ENCODE data around the gene OPRD1.

The OPRD1 gene

DNA sequence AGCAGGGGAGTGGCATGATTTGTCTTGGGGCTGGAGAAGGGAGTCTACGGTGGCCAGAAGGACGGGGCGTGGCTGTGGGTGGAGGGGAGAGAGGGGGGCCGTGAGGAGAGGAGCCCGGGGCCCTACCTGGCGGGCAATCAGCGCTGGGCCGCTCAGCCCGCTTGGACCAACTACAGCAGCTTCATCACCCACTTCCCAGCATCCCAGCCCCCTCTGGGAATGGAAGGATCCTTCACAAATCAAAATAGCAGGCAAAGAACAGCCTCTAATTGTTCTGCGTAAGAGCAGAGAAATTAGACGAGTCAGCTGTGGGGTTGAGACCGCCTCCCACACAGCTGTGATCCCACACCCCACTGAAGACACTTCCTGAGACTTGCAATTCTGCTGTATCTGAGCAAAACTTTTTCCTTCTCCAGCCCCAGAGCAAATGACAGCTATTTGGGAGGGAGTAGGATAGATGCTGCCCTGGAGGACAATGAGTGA, 43.5 kb downstream of the OPRD1 start:
- H3K9me3 ChIP-seq (ENCODE audit: insufficient read depth, low read depth, low read length), result no peaks in the 10 kb centered on the region
- no peak overlapping the region for H2AFZ ChIP-seq (ENCODE audit: low read length)
- H3K36me3 ChIP-seq (ENCODE audit: insufficient read depth, low read length), result no peaks in the 10 kb centered on the region
- no peaks in the 10 kb centered on the region for H3K27me3 ChIP-seq (ENCODE audit: insufficient read depth, low read length, poor library complexity, severe bottlenecking)
- no peak for TF ChIP-seq EZH2phosphoT487 (IDR thresholded peaks at IDR 0.05; ENCODE audit: borderline replicate concordance)
- TF ChIP-seq, protein P1, sequence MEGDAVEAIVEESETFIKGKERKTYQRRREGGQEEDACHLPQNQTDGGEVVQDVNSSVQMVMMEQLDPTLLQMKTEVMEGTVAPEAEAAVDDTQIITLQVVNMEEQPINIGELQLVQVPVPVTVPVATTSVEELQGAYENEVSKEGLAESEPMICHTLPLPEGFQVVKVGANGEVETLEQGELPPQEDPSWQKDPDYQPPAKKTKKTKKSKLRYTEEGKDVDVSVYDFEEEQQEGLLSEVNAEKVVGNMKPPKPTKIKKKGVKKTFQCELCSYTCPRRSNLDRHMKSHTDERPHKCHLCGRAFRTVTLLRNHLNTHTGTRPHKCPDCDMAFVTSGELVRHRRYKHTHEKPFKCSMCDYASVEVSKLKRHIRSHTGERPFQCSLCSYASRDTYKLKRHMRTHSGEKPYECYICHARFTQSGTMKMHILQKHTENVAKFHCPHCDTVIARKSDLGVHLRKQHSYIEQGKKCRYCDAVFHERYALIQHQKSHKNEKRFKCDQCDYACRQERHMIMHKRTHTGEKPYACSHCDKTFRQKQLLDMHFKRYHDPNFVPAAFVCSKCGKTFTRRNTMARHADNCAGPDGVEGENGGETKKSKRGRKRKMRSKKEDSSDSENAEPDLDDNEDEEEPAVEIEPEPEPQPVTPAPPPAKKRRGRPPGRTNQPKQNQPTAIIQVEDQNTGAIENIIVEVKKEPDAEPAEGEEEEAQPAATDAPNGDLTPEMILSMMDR (conservative IDR thresholded peaks at IDR 0.05; ENCODE audit: low read length), result no peak
- H3F3A ChIP-seq (ENCODE audit: low read depth), result no peaks in the 10 kb centered on the region
- no peak overlapping the region for H3K9ac ChIP-seq (ENCODE audit: low read depth, low read length, poor library complexity, severe bottlenecking)
- H4K20me1 ChIP-seq (ENCODE audit: insufficient read depth, low read length, poor library complexity, severe bottlenecking), result no peaks in the 10 kb centered on the region
- no peak overlapping the region for H3K4me3 ChIP-seq (ENCODE audit: low read length, poor library complexity, severe bottlenecking)
- H3K9me2 ChIP-seq (replicated peaks; ENCODE audit: low read depth, low read length), result no peaks in the 10 kb centered on the region
- H3K79me2 ChIP-seq (ENCODE audit: insufficient read depth, low read length), result no peaks in the 10 kb centered on the region
- H3K4me2 ChIP-seq (ENCODE audit: low read depth, low read length, poor library complexity, severe bottlenecking), result no peak overlapping the region
- H3K4me1 ChIP-seq (ENCODE audit: insufficient read depth, low read length, poor library complexity, severe bottlenecking), result no peaks in the 10 kb centered on the region

GRCh38 chr1:28855969-28856368, 44.0 kb downstream of the OPRD1 start:
- no peaks in the 10 kb centered on the region for H4K20me1 ChIP-seq (ENCODE audit: insufficient read depth, low read length, poor library complexity, severe bottlenecking)
- no peaks in the 10 kb centered on the region for H3K9me3 ChIP-seq (ENCODE audit: insufficient read depth, low read depth, low read length)
- no peak overlapping the region for H3K4me2 ChIP-seq (ENCODE audit: low read depth, low read length, poor library complexity, severe bottlenecking)
- H3K27me3 ChIP-seq (ENCODE audit: insufficient read depth, low read length, poor library complexity, severe bottlenecking), result no peaks in the 10 kb centered on the region
- H3F3A ChIP-seq (ENCODE audit: low read depth), result no peaks in the 10 kb centered on the region
- H3K36me3 ChIP-seq (ENCODE audit: insufficient read depth, low read length), result no peaks in the 10 kb centered on the region
- H3K4me1 ChIP-seq (ENCODE audit: insufficient read depth, low read length, poor library complexity, severe bottlenecking), result no peaks in the 10 kb centered on the region
- no peak overlapping the region for H3K4me3 ChIP-seq (ENCODE audit: low read length, poor library complexity, severe bottlenecking)
- no peak for TF ChIP-seq EZH2phosphoT487 (IDR thresholded peaks at IDR 0.05; ENCODE audit: borderline replicate concordance)
- TF ChIP-seq, protein P1 (conservative IDR thresholded peaks at IDR 0.05; ENCODE audit: low read length), result no peak
- no peak overlapping the region for H2AFZ ChIP-seq (ENCODE audit: low read length)
- no peak overlapping the region for H3K9ac ChIP-seq (ENCODE audit: low read depth, low read length, poor library complexity, severe bottlenecking)
- H3K9me2 ChIP-seq (replicated peaks; ENCODE audit: low read depth, low read length), result no peaks in the 10 kb centered on the region
- no peaks in the 10 kb centered on the region for H3K79me2 ChIP-seq (ENCODE audit: insufficient read depth, low read length)

GRCh38 chr1:28860332-28861073, 48.5 kb downstream of the OPRD1 start:
- Histone ChIP-seq H3K4me1 (ENCODE audit: insufficient read depth, low read length, poor library complexity, severe bottlenecking) (no peaks in the 10 kb centered on the region), H3K79me2 (ENCODE audit: insufficient read depth, low read length) (no peaks in the 10 kb centered on the region), H3K36me3 (ENCODE audit: insufficient read depth, low read length) (no peaks in the 10 kb centered on the region), H3K4me3 (ENCODE audit: low read length, poor library complexity, severe bottlenecking) (no peak overlapping the region), H4K20me1 (ENCODE audit: insufficient read depth, low read length, poor library complexity, severe bottlenecking) (no peaks in the 10 kb centered on the region), H3K9me3 (ENCODE audit: insufficient read depth, low read depth, low read length) (no peaks in the 10 kb centered on the region), H3K9ac (ENCODE audit: low read depth, low read length, poor library complexity, severe bottlenecking) (no peak overlapping the region), H2AFZ (ENCODE audit: low read length) (no peak overlapping the region), H3K9me2 (replicated peaks; ENCODE audit: low read depth, low read length) (no peaks in the 10 kb centered on the region), H3F3A (ENCODE audit: low read depth) (no peaks in the 10 kb centered on the region), H3K27me3 (ENCODE audit: insufficient read depth, low read length, poor library complexity, severe bottlenecking) (no peaks in the 10 kb centered on the region), H3K4me2 (ENCODE audit: low read depth, low read length, poor library complexity, severe bottlenecking) (no peak overlapping the region)
- TF ChIP-seq, protein P1 (conservative IDR thresholded peaks at IDR 0.05; ENCODE audit: low read length), result no peak
- TF ChIP-seq EZH2phosphoT487 (IDR thresholded peaks at IDR 0.05; ENCODE audit: borderline replicate concordance), result no peak

All from Loucy (cell line).